Glutamatergic neuron (in vitro differentiated cells): ENCODE data around the gene SYT9. TPM values are rescaled to one million over a fixed set of nuclear protein-coding genes. Genes with fewer than 3 reads are reported as not detected.
"Not testable (repeated sequence)": the region's sequence is repeated elsewhere in the genome, so short reads cannot be mapped to it uniquely, and the experiment has no call there.

Source experiments
- DNase-seq: peaks from one replicate; pipeline ENCODE4 v3.0.0; 2022
- H3K27ac Mint-ChIP-seq: one replicate; pipeline ENCODE4 v1.8.0; 2020; ENCODE audit warnings: mild to moderate bottlenecking, mixed read lengths, inconsistent platforms; ENCODE audit not compliant: unreplicated experiment
- H3K27me3 Mint-ChIP-seq: one replicate; pipeline ENCODE4 v1.8.0; 2020; ENCODE audit warnings: mild to moderate bottlenecking, moderate library complexity, mixed read lengths, inconsistent platforms; ENCODE audit not compliant: unreplicated experiment
- H3K36me3 Mint-ChIP-seq: one replicate; pipeline ENCODE4 v1.8.0; 2020; ENCODE audit warnings: mild to moderate bottlenecking, mixed read lengths, inconsistent platforms; ENCODE audit not compliant: unreplicated experiment
- H3K4me1 Mint-ChIP-seq: one replicate; pipeline ENCODE4 v1.8.0; 2020; ENCODE audit warnings: mild to moderate bottlenecking, low read depth, mixed read lengths, inconsistent platforms; ENCODE audit not compliant: unreplicated experiment
- H3K4me3 Mint-ChIP-seq: one replicate; pipeline ENCODE4 v1.8.0; 2020; ENCODE audit warnings: mild to moderate bottlenecking, mixed read lengths, inconsistent platforms; ENCODE audit not compliant: unreplicated experiment
- H3K9me3 Mint-ChIP-seq: one replicate; pipeline ENCODE4 v1.8.0; 2020; ENCODE audit warnings: mild to moderate bottlenecking, moderate library complexity, mixed read lengths, inconsistent platforms; ENCODE audit not compliant: unreplicated experiment
- total RNA-seq: library from RNA; stranded (reverse); fragmentation: NEBNext Ultra II Directional; extraction: Animal tissue kit (Norgen Biotek cat#: 25700); gene quantifications from one replicate; pipeline ENCODE4 v1.2.1, GENCODE V29; 2021; ENCODE audit not compliant: unreplicated experiment
- TF ChIP-seq, protein P1 (sequence below): fragments of 200-600 bp; sonication (generic); IDR thresholded peaks from one replicate; pipeline ENCODE4 v1.5.0; 2021; ENCODE audit not compliant: partially characterized antibody, unreplicated experiment

Gene SYT9
- total RNA-seq, 1 donor from 2014 or later, result 3.7 TPM

DNA sequence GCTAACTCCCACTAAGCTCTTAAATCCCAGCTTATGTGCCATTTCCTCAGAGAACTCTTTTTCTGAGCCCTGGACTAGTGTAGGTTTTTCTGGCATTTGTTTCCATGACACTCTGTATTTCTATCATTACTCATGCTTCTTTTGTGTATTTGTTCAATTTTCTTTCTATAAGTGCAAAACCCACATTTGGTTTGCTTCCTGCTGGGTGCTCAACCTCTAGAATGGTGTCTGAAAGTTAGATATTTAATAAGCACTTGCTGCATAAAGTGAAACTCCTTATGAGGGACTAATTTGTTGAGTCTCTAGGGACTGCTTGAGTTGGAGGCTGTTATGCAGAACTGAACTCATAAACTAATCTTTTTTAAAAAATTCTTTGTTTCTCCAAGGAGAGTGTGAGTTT lies 68.6 kb downstream of the SYT9 start:
- no peaks in the 10 kb centered on the region for H3K27me3 Mint-ChIP-seq
- DNase-seq, result no peak
- H3K36me3 Mint-ChIP-seq, result no peaks in the 10 kb centered on the region
- no peaks in the 10 kb centered on the region for H3K4me1 Mint-ChIP-seq
- H3K4me3 Mint-ChIP-seq, result no peak overlapping the region
- TF ChIP-seq, protein P1, sequence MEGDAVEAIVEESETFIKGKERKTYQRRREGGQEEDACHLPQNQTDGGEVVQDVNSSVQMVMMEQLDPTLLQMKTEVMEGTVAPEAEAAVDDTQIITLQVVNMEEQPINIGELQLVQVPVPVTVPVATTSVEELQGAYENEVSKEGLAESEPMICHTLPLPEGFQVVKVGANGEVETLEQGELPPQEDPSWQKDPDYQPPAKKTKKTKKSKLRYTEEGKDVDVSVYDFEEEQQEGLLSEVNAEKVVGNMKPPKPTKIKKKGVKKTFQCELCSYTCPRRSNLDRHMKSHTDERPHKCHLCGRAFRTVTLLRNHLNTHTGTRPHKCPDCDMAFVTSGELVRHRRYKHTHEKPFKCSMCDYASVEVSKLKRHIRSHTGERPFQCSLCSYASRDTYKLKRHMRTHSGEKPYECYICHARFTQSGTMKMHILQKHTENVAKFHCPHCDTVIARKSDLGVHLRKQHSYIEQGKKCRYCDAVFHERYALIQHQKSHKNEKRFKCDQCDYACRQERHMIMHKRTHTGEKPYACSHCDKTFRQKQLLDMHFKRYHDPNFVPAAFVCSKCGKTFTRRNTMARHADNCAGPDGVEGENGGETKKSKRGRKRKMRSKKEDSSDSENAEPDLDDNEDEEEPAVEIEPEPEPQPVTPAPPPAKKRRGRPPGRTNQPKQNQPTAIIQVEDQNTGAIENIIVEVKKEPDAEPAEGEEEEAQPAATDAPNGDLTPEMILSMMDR, result no peak
- H3K27ac Mint-ChIP-seq, result no peak overlapping the region
- no peaks in the 10 kb centered on the region for H3K9me3 Mint-ChIP-seq

DNA sequence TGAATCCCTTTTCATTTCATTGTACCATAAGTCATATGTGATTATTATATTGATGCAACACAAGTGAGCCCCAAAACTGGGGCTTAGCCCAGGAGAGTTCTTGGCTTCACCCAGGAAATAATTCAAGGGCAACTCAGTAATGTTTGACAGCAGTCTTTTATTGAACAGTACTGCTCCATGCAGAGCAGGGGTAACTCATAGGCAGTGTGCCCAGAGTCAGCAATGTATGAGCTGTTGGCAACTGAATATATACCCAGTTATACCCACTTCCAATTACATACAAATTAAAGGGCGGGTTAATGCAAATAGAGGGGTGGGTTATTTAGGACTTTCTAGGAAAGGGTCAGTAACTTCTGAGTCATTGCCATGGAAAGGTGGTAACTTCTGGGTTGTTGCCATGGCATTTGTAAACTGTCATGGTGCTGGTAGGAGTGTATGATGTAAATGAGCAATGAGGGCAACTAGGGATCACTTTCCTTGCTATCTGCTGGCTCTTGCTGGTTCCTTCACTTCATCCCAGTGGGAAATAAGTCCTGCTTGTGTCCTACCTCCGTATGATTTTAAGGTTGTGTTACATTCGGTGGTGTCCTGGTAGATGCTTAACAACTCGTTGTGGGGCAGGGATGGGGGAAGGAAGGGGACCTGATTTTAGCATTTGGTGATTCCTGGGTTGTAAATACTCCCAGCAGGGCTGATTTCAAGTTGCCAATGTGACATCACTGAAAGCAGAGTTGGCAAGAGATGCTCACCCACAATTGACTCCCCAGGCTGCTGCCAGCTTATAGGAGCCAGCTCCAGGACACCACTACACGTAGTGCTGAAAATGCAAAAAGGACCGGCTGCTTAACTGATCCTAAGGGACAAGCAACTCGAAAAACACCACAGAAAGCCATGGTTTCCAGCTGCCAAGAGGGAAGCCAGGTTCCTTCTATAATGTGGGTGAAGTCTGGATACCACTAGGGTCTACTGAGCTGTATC lies 70.1 kb downstream of the SYT9 start:
- no peaks in the 10 kb centered on the region for H3K4me1 Mint-ChIP-seq
- TF ChIP-seq, protein P1, result no peak
- H3K9me3 Mint-ChIP-seq, result no peaks in the 10 kb centered on the region
- H3K27ac Mint-ChIP-seq, result no peak overlapping the region
- no peak overlapping the region for H3K4me3 Mint-ChIP-seq
- H3K27me3 Mint-ChIP-seq, result no peaks in the 10 kb centered on the region
- no peak for DNase-seq
- no peaks in the 10 kb centered on the region for H3K36me3 Mint-ChIP-seq

DNA sequence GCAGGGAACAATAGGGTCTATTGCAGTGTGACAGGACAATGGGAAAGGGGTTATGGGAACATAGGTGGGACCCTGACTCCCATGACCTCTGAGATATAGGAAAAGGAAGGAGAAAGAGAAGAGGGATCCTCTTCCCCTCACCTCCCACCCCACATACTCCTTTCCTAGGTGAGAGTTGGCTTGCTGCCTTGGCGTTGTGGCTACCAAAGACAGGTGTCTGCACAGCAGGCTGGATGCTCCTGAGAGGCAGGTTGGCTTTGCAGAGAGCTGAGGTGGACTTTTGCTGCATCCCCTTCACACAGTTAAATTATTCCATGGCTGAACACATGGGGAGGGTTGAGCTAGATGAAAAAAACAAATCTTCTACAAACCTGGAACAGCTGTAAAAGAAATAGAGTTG lies 80.7 kb downstream of the SYT9 start:
- no peak overlapping the region for H3K4me3 Mint-ChIP-seq
- TF ChIP-seq, protein P1, result no peak
- no peak overlapping the region for H3K27ac Mint-ChIP-seq
- H3K4me1 Mint-ChIP-seq, result no peaks in the 10 kb centered on the region
- H3K27me3 Mint-ChIP-seq, result no peaks in the 10 kb centered on the region
- peaks cover 2% of the 10 kb centered on the region for H3K9me3 Mint-ChIP-seq
- no peaks in the 10 kb centered on the region for H3K36me3 Mint-ChIP-seq
- DNase-seq, result no peak

DNA sequence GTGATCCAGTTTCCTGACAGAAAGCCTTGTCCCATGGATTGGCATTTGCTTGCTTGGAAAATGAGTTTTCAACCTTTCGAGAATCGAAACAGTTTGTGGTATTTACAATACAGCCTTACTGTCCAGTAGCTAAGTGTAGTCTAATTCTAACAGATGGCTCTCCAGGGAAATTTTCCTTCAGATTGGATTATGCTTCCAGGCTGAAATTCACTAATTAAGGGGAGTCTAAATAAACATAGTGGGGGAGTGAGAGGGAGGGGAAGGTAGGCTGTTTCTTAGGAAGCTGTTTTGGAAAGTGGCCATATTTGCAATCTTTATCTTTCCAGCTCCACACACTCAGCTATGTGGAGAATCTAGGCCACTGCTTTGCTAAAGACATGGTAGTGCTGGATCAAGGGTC lies 81.3 kb downstream of the SYT9 start:
- H3K4me3 Mint-ChIP-seq, result no peak overlapping the region
- no peak overlapping the region for H3K27ac Mint-ChIP-seq
- no peaks in the 10 kb centered on the region for H3K4me1 Mint-ChIP-seq
- DNase-seq, result no peak
- TF ChIP-seq, protein P1, result no peak
- no peaks in the 10 kb centered on the region for H3K36me3 Mint-ChIP-seq
- H3K9me3 Mint-ChIP-seq, result peaks cover 2% of the 10 kb centered on the region
- H3K27me3 Mint-ChIP-seq, result no peaks in the 10 kb centered on the region

DNA sequence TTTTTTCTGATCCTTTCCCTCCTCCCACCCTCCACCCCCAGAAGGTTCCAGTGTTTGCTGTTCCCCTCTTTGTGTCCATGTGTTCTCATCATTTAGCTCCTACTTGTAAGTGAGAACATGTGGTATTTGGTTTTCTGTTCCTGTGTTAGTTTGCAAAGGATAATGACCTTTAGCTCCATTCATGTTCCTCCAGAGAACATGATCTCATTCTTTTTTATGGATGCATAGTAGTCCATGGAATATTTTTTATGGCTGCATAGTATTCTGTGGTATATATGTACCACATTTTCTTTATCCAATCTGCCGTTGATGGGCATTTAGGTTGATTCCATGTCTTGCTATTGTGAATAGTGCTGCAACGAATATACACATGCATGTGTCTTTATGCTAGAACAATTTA lies 83.7 kb downstream of the SYT9 start:
- H3K9me3 Mint-ChIP-seq, result not testable (repeated sequence)

More for the DNA sequence above, 83.7 kb downstream of the SYT9 start:
- not testable (repeated sequence) for H3K4me3 Mint-ChIP-seq, H3K4me1 Mint-ChIP-seq, H3K27me3 Mint-ChIP-seq, H3K27ac Mint-ChIP-seq, DNase-seq, H3K36me3 Mint-ChIP-seq
